HG02884 (cell line): ENCODE data around the gene OBP2B.

ENCODE experiments used
- ATAC-seq: cut with Tn5 transposase; IDR thresholded peaks from one replicate; pipeline ENCODE4 v1.9.1; 2021; ENCODE audit warnings: mild to moderate bottlenecking, moderate library complexity; ENCODE audit not compliant: unreplicated experiment

The OBP2B gene

GRCh38 chr9:133202688-133203453 lies 6.2 kb downstream of the OBP2B start:
- ATAC-seq, result no peak

- ATAC-seq, result no peak
Observed at GRCh38 chr9:133202145-133202513, 6.9 kb downstream of the OBP2B start.

DNA sequence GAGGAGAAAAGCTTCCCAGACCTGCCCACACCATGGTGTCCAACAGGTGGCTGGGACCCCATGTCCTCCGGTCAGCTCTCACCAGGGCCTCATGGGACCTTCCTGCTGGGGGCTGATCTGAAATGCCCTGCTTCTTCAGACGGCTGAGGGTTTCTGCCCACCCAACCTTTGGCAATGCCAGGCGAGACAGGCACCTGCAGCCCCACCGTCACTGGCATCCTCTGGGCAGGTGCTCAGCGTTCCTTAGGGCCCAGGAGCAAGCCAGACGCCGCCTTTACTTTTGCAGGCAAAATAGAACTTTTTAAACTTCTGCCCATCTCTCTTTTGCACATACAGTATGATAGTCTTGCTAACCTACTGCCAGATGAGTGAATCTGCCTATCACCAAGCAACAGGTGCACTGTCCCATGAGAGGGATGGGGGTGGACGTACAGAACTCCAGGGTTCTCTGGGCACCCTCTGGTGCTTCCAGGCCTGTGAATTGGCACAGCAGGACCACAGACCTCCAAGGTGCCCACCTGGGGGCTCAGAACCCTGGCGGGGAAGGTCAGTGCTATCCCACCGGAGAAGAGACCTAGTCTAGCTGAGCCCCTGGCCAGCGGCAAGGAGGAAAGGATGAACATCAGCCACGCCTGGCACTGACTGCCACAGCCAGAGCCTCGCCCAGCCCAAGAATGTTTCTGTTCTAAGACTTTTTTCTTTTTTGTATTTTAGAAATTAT lies 7.5 kb downstream of the OBP2B start:
- no peak for ATAC-seq

DNA sequence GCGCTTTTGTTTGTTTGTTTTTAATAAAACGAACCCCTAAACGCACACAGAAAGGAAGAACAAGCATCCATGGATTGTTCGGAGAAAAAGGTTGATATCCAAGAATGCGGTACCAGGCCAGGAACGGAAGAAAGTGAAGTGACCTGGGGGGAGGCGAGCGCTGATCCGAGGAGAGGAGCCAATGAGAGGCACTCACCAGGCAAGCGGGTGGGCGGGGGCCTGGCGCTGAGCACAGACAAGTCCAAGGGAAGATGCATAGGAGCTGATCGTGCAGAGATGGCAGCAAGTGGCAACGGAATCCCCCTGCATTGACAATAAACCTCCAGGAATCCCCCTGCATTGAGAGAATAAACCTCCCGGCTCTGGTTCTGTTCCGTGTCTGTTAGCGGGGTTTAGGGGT lies 8.4 kb downstream of the OBP2B start:
- ATAC-seq, result no peak

GRCh38 chr9:133199648-133200321 lies 9.3 kb downstream of the OBP2B start:
- no peak for ATAC-seq

DNA sequence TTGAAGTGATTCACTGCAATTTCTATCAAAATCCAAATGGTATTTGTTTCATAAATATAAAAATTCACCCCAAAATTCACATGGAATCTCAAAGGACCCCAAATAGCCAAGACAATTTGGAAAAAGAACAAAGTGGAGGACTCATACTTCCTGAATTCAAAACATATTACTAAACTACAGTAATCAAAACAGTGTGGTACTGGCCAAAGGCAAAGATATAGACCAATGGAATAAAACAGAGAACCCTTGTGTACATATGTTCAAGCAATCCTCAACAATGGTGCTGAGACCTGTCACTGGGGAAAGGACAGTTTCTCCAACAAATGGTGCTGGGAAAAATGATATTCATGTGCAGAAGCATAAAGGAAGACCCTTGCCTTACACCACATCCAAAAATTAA lies 14.0 kb downstream of the OBP2B start:
- no peak for ATAC-seq

- no peak for ATAC-seq
Observed at GRCh38 chr9:133194597-133194996, 14.5 kb downstream of the OBP2B start.

- no peak for ATAC-seq
Observed at GRCh38 chr9:133191989-133192388, 17.1 kb downstream of the OBP2B start.

DNA sequence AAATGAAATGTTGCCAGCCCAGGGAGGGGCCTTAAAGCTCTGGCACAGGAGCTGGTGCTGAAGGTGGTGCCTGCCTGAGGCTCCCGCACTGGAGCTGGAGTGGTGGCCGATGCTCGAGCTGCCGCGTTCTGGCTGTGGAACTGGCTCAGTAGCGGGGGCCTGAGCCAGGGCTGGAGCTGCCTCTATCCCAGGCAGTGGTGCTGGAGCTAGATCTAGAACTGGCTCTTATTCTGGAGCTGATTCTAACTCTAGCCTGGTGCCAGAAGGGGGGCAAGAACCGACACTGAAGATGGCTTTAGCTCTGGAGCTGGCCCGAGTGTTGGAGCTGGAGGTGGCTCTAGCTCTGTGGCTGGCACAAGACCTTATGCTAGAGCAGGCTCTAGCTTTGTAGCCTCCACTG lies 19.2 kb downstream of the OBP2B start:
- no peak for ATAC-seq

- ATAC-seq, result no peak
Observed at GRCh38 chr9:133188843-133189180, 20.2 kb downstream of the OBP2B start.

GRCh38 chr9:133188006-133188842 lies 20.8 kb downstream of the OBP2B start:
- ATAC-seq, result no peak

DNA sequence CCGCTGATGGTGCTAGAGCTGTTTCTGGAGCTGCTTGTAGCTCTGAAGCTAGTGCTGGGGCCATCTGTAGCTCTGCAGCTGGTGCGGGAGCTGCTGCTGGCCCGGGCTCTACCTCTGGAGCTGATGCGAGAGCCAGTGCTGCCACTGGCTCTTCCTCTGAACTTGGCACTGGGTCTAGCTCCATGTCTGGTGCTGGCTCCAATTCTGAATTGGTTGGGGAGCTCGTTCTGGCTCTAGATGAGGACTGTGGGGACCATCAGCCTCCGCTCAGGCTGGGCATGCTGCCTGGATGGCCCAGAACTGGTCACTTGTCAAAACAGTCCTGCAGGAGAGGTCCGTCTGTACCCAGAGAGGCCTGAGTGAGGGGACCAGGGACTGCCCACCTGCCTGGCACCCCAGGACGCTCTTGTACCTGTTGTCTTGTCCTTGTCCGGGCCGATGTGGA lies 21.5 kb downstream of the OBP2B start:
- ATAC-seq, result no peak

GRCh38 chr9:133186736-133187135 lies 22.3 kb downstream of the OBP2B start:
- no peak for ATAC-seq

GRCh38 chr9:133184971-133185370 lies 24.1 kb downstream of the OBP2B start:
- ATAC-seq, result no peak

- ATAC-seq, result no peak
Observed at GRCh38 chr9:133182151-133182550, 26.9 kb downstream of the OBP2B start.

GRCh38 chr9:133181561-133181960 lies 27.5 kb downstream of the OBP2B start:
- no peak for ATAC-seq

GRCh38 chr9:133180953-133181352 lies 28.1 kb downstream of the OBP2B start:
- ATAC-seq, result no peak

GRCh38 chr9:133173056-133173455 lies 36.0 kb downstream of the OBP2B start:
- ATAC-seq, result no peak

DNA sequence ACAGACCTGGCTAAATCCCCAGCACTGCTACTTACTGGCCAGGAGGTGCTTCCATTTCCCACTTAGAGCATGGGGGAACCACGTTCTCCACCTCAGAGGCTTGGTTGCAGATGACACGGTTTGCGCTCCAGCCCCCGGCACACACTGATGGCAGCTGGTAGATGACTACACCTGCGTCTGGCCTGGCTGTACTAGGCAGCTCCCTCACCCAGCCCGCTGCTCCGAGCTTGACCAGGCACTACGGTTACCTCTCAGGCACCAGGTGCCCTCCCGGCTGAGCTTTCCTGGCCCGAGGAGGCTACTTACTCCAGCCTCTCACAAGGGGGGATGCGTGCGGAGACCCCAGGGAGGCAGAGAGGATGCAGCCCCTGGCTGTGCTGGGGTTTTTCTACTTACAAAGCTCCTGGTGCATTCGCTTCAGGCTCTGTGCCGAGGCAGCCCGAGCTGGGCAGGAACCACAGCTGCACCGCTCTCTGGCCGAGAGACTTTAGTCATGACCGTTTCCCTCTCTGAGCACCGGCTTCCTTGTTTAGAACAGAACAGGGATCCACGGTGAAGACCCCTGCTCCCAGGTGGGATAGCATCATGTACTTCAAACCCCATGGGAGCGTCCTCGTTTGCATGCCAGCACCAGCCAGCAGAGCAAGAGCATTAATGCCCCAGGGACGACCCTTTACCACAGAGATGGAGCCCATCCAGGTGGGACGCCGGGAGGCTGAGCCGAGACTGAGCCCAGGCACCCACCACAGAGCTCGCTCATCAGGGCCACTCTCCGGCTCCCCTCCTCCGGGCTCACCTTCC lies 37.7 kb downstream of the OBP2B start:
- ATAC-seq, result no peak

- ATAC-seq, result no peak
Observed at GRCh38 chr9:133170716-133171115, 38.3 kb downstream of the OBP2B start.
